Natural killer cell (primary cell): ENCODE measurements around the gene MAP2K6. TPM values are rescaled to one million over a fixed set of nuclear protein-coding genes. Genes with fewer than 3 reads are reported as not detected.
A peak's percentile ranks its signal among the peaks of the same experiment; 100 is the strongest.

Source experiments
- ATAC-seq, 3 donors: fragments of 150-1000 bp in 2 of 3; fragments of 200-7000 bp in 1 of 3; cut with Tn5 transposase; 1 replicate in 1 of 3; 2 replicates in 2 of 3; pipeline ENCODE4 v1.10.0; 2021; ENCODE audit warnings: mild to moderate bottlenecking in 2 of 3, moderate library complexity in 2 of 3
- DNase-seq, 2 donors: peaks; one replicate each; pipeline versions ENCODE4 v3.0.0 to v3.0.0-alpha.2; 2013 to 2021; ENCODE audit warnings: mixed read lengths in 1 of 2
- H3K27ac ChIP-seq: one replicate; pipeline ENCODE4 v1.5.1; 2013; ENCODE audit warnings: mild to moderate bottlenecking, low read length
- H3K27me3 ChIP-seq: one replicate; pipeline ENCODE4 v1.6.1; 2013; ENCODE audit warnings: low read length; ENCODE audit not compliant: control insufficient read depth, insufficient read depth
- H3K36me3 ChIP-seq: one replicate; pipeline ENCODE4 v1.6.1; 2013; ENCODE audit warnings: low read length; ENCODE audit not compliant: control insufficient read depth, insufficient read depth
- H3K4me1 ChIP-seq: one replicate; pipeline ENCODE4 v1.6.1; 2013; ENCODE audit warnings: low read length; ENCODE audit not compliant: control insufficient read depth, insufficient read depth
- H3K4me3 ChIP-seq: one replicate; pipeline ENCODE4 v1.5.1; 2013; ENCODE audit warnings: low read length
- H3K9me3 ChIP-seq: one replicate; pipeline ENCODE4 v1.6.1; 2013; ENCODE audit warnings: low read length; ENCODE audit not compliant: control insufficient read depth, insufficient read depth
- H3K27ac Mint-ChIP-seq, 2 donors: one replicate each; pipeline ENCODE4 v1.8.0; 2022; ENCODE audit warnings: mild to moderate bottlenecking in 2 of 2, mixed read lengths in 2 of 2, moderate library complexity in 1 of 2
- H3K27me3 Mint-ChIP-seq, 2 donors: one replicate each; pipeline ENCODE4 v1.8.0; 2022; ENCODE audit warnings: low read depth in 2 of 2, mixed read lengths in 2 of 2
- H3K36me3 Mint-ChIP-seq: one replicate; pipeline ENCODE4 v1.8.0; 2022; ENCODE audit warnings: mixed read lengths
- H3K4me1 Mint-ChIP-seq, 2 donors: one replicate each; pipeline ENCODE4 v1.8.0; 2022; ENCODE audit warnings: mixed read lengths in 2 of 2
- H3K4me3 Mint-ChIP-seq: one replicate; pipeline ENCODE4 v1.8.0; 2022; ENCODE audit warnings: mild to moderate bottlenecking, moderate library complexity, mixed read lengths
- H3K9me3 Mint-ChIP-seq, 2 donors: one replicate each; pipeline ENCODE4 v1.8.0; 2022; ENCODE audit warnings: mixed read lengths in 2 of 2
- WGBS: methylation state at CpG from one replicate; pipeline ENCODE4 v1.1.7; 2013; ENCODE audit warnings: missing lambda C conversion rate; ENCODE audit not compliant: insufficient coverage; 5-methylcytosine and 5-hydroxymethylcytosine counted together
- intact Hi-C: fragments of 100-400 bp; cut with micrococcal nuclease; formaldehyde crosslinking; loops from one replicate; pipeline ENCODE4 v1.14.2; 2022
- total RNA-seq, 4 donors: library from RNA; stranded (reverse); fragments of 120-200 nt in 1 of 4; gene quantifications; one replicate each; pipeline versions ENCODE4 v1.2.3 to v1.2.4, GENCODE V29; 2013 to 2022
- TF ChIP-seq, protein P1 (sequence below): fragments of 200-600 bp; IDR thresholded peaks from one replicate; pipeline ENCODE4 v1.8.0; 2022; ENCODE audit warnings: antibody characterized with exemption

Gene MAP2K6
- total RNA-seq, 3 donors from 2014 or later (not counting 1 experiment from before 2014, with no cell fraction given): 11.8 to 16.9 (median 14.0) TPM

DNA sequence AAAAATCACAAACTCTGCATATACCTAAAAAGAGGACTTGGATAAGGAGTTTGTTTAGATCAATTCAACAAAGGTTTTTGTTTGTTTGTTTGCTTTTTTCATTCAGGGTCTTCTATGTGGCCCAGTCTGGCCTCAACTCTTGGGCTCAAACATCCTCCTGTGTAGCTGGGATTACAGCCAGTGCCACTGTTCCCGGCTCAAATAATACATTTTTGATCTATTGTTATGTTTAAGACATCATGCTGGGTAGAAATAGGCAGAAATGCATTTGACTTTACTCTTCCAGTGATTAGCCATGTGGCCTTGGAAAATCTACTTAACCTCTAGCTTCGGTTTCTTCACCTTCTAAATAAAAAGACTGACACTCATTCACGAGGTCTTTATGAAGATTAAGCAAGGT lies 11.5 kb downstream of the MAP2K6 start:
- TF ChIP-seq, protein P1, sequence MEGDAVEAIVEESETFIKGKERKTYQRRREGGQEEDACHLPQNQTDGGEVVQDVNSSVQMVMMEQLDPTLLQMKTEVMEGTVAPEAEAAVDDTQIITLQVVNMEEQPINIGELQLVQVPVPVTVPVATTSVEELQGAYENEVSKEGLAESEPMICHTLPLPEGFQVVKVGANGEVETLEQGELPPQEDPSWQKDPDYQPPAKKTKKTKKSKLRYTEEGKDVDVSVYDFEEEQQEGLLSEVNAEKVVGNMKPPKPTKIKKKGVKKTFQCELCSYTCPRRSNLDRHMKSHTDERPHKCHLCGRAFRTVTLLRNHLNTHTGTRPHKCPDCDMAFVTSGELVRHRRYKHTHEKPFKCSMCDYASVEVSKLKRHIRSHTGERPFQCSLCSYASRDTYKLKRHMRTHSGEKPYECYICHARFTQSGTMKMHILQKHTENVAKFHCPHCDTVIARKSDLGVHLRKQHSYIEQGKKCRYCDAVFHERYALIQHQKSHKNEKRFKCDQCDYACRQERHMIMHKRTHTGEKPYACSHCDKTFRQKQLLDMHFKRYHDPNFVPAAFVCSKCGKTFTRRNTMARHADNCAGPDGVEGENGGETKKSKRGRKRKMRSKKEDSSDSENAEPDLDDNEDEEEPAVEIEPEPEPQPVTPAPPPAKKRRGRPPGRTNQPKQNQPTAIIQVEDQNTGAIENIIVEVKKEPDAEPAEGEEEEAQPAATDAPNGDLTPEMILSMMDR: no peak
- H3K9me3 Mint-ChIP-seq: no peaks in the 10 kb centered on the region
- WGBS: 83% methylated on average over 1 of the region's 3 CpGs
- peaks cover 50 to 54% of the 10 kb centered on the region in 2 donors for H3K4me1 Mint-ChIP-seq
- H3K27ac ChIP-seq: no peak overlapping the region
- no peaks in the 10 kb centered on the region for H3K36me3 Mint-ChIP-seq
- intact Hi-C loops: no loop called here
- DNase-seq: no peak
- ATAC-seq: no peak
- no peaks in the 10 kb centered on the region for H3K9me3 ChIP-seq
- H3K27ac Mint-ChIP-seq: peak overlapping the region in 1 of 2 donors; percentile 10
- H3K4me3 Mint-ChIP-seq: no peak overlapping the region
- H3K36me3 ChIP-seq: no peaks in the 10 kb centered on the region
- H3K27me3 ChIP-seq: no peaks in the 10 kb centered on the region
- no peak overlapping the region for H3K4me3 ChIP-seq
- peaks cover 15% of the 10 kb centered on the region for H3K4me1 ChIP-seq
- H3K27me3 Mint-ChIP-seq: no peaks in the 10 kb centered on the region

DNA sequence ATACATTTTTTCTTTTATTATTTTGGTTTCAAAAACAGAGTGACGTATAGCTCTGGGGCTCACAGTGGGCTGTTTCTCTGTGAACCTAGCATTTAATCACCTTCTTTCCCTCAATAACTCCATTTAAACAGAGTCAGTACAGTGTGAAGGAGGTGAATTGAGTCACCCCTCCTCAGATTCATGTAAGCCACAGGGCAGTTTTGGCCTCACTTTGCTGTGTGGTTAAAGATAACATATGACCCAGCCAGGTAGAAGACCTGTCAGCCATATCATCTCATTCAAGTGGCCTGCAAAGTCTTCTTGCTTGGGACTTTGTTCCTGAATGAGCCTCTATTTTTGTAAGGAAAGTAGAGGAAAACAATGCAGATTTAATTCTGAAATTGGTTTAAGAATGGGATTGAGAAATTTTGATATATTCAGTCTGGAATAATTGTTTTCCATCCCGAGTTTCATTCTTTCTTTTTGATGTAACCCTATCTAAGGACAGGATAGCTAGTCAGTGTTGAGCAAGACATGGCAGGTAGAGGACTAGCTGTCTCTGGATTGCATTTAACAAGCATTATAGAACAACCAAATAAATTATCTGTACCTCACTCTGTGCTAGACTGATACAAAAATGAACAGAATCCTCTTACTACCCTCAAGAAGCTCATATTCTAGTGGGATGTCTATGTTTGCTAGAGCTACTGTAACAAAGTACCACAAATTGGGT lies 13.1 kb downstream of the MAP2K6 start:
- Mint-ChIP-seq H3K27ac (no peak overlapping the region), H3K36me3 (no peaks in the 10 kb centered on the region), H3K9me3 (no peaks in the 10 kb centered on the region), H3K4me3 (no peak overlapping the region), H3K4me1 (peaks cover 50 to 54% of the 10 kb centered on the region in 2 donors), H3K27me3 (no peaks in the 10 kb centered on the region)
- no peaks in the 10 kb centered on the region for H3K36me3 ChIP-seq
- DNase-seq (no peak), ATAC-seq (no peak)
- H3K4me1 ChIP-seq: peaks cover 13% of the 10 kb centered on the region
- H3K9me3 ChIP-seq: no peaks in the 10 kb centered on the region
- intact Hi-C loops: no loop called here
- TF ChIP-seq, protein P1: no peak
- no peaks in the 10 kb centered on the region for H3K27me3 ChIP-seq
- no peak overlapping the region for H3K4me3 ChIP-seq
- H3K27ac ChIP-seq: no peak overlapping the region
- WGBS: 80% methylated on average over 1 of the region's 2 CpGs

DNA sequence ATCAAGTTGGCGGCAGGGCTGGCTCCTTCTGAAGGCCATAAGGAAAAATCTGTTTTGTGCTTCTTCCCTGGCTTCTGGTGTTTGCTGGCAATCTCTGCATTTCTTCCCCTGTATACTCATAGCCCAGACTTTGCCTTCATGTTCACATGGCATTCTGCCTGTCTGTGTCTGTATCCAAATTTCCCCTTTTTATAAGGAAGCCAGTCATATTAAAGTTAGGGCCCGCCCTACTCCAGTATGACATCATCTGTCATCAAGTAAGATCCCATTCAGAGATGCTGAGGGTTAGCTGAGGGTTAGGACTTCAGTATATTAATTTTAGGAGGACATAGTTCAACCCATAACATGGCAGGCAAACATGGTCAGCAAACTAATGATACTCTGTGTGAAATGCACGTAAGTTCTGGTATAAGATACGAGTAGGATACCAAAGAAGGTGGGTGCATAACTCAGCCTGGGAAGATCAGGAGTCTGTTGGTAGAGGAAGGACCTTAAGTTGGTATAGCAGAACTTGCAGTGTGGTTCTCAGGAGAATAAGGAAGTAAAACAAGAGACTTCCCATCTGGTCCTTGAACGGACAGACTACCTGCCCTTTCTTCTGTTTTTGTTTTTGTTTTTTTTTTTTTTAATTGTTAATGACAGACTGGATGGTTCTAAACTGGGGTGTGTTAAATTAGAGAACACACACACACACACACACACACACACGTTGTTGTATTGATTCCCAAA lies 13.9 kb downstream of the MAP2K6 start:
- DNase-seq (no peak), ATAC-seq (no peak)
- Histone ChIP-seq H3K4me1 (peaks cover 5% of the 10 kb centered on the region), H3K4me3 (no peak overlapping the region), H3K36me3 (no peaks in the 10 kb centered on the region), H3K9me3 (no peaks in the 10 kb centered on the region), H3K27ac (no peak overlapping the region), H3K27me3 (no peaks in the 10 kb centered on the region)
- Mint-ChIP-seq H3K4me1 (peaks cover 47 to 53% of the 10 kb centered on the region in 2 donors), H3K36me3 (no peaks in the 10 kb centered on the region), H3K27ac (no peak overlapping the region), H3K4me3 (no peak overlapping the region), H3K27me3 (no peaks in the 10 kb centered on the region), H3K9me3 (no peaks in the 10 kb centered on the region)
- 72% methylated on average over 4 of the region's 6 CpGs for WGBS
- TF ChIP-seq, protein P1: no peak
- intact Hi-C loops: no loop called here
